Activated naive CD8-positive, alpha-beta T cell treated with anti-CD3 and anti-CD28 coated beads for 36 hours (primary cell): ENCODE results near the gene CHAD. TPM values are rescaled to one million over a fixed set of nuclear protein-coding genes. Genes with fewer than 3 reads are reported as not detected.

ENCODE experiments used
- DNase-seq: peaks from one replicate; pipeline ENCODE4 v3.0.0; 2021
- H3K27ac Mint-ChIP-seq: one replicate; pipeline ENCODE4 v1.8.0; 2022; ENCODE audit warnings: mild to moderate bottlenecking, moderate library complexity, mixed read lengths
- H3K27me3 Mint-ChIP-seq: one replicate; pipeline ENCODE4 v1.8.0; 2022; ENCODE audit warnings: mild to moderate bottlenecking, mixed read lengths
- H3K36me3 Mint-ChIP-seq: one replicate; pipeline ENCODE4 v1.8.0; 2021; ENCODE audit warnings: mild to moderate bottlenecking, mixed read lengths
- H3K4me1 Mint-ChIP-seq: one replicate; pipeline ENCODE4 v1.8.0; 2021; ENCODE audit warnings: mixed read lengths
- H3K4me3 Mint-ChIP-seq: one replicate; pipeline ENCODE4 v1.8.0; 2022; ENCODE audit warnings: mild to moderate bottlenecking, moderate library complexity, mixed read lengths
- H3K9me3 Mint-ChIP-seq: one replicate; pipeline ENCODE4 v1.8.0; 2022; ENCODE audit warnings: mixed read lengths
- total RNA-seq, 2 experiments: library from RNA; stranded (reverse); gene quantifications; one replicate each; pipeline ENCODE4 v1.2.3, GENCODE V29; 2021

The CHAD gene
- total RNA-seq, 2 experiments from 2014 or later = not detected

DNA sequence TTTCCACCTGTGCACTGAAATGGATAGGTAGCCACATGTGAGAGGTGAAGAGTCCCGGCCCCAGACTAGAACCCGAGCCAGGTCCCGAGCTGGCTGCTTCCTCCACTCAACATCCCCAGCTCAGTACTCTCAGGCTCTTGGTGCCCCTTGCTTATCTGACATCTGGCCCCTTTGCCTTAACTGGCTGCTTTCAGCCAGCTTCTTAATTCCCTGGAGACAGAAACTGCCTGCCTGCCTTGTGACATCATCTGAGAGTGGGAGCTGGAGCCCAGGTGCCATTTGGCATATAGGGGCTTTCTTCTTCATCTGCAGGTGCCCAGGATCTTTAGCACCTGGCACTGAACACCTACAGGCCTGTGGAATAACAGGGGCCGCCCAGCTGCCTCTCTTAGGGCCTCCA, 8.9 kb downstream of the CHAD start:
- Mint-ChIP-seq H3K27ac (no peak overlapping the region), H3K4me3 (no peak overlapping the region), H3K27me3 (no peaks in the 10 kb centered on the region), H3K9me3 (no peaks in the 10 kb centered on the region), H3K4me1 (no peaks in the 10 kb centered on the region), H3K36me3 (no peaks in the 10 kb centered on the region)
- no peak for DNase-seq

DNA sequence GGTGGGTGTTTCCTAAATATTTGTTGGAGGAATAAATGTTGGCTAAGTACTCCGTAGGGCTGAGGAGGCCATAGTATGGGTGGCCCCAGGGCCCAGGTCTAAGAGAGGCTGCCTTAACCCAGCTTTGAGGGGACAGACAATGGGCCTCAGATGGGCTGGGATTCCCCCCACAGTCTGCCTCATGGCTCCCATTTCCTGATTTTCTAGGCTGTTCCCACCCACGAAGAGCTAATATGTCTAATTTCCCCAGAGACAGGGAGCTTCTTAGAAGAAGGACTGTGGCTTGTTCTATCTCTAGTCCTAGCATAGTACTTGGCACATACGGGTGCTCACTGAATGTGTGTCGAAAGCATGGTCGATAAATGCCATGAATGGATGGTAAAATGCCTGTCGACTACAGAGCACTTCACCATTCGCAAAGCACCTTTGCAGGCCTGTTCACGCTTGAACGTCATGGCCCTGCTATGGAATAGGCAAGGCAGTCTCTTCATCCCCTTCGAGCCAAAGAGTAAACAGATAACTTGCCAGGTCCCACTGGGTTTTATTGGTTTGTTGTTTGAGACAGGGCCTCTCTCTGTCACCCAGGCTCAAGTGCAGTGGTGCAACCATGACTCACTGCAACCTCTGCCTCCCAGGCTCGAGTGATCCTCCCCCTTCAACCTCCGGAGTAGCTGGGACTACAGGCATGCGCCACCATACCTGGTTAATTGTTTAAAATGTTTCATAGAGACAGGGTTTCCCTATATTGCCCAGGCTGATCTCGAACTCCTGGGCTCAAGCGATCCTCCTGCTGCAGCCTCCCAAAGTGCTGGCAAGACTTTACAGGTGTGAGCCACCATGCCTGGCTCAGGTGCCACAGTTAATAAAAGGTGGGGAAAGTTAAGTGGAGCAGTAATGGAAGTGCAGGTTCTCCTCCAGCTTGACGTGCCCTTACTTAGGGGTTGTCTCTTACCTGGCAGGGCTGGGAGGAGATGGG, 9.7 kb downstream of the CHAD start:
- no peak for DNase-seq
- no peaks in the 10 kb centered on the region for H3K9me3 Mint-ChIP-seq
- H3K4me3 Mint-ChIP-seq = no peak overlapping the region
- H3K27me3 Mint-ChIP-seq = no peaks in the 10 kb centered on the region
- no peaks in the 10 kb centered on the region for H3K36me3 Mint-ChIP-seq
- no peaks in the 10 kb centered on the region for H3K4me1 Mint-ChIP-seq
- H3K27ac Mint-ChIP-seq = no peak overlapping the region

DNA sequence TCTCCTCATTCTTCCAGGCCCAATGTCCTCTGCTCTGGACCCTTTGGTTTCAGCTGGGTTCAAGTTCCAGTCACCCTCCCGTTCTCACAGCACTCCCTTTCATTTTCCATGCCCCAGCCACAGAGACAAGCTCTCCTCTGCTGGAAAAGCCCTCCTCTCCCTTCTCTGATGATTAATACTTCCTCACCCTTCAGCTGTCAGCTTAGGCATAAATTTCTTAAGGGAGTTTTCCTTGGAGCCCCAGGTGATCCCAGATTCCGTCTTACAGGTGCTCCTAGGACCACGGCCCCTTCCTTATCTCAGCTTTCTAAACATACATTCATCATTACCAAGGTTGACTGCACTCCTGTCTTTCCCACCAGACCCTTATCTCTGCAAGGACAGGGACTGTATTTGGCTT, 10.4 kb downstream of the CHAD start:
- Mint-ChIP-seq H3K9me3 (no peaks in the 10 kb centered on the region), H3K4me3 (no peak overlapping the region), H3K36me3 (no peaks in the 10 kb centered on the region), H3K4me1 (no peaks in the 10 kb centered on the region), H3K27me3 (no peaks in the 10 kb centered on the region), H3K27ac (no peak overlapping the region)
- DNase-seq = no peak

DNA sequence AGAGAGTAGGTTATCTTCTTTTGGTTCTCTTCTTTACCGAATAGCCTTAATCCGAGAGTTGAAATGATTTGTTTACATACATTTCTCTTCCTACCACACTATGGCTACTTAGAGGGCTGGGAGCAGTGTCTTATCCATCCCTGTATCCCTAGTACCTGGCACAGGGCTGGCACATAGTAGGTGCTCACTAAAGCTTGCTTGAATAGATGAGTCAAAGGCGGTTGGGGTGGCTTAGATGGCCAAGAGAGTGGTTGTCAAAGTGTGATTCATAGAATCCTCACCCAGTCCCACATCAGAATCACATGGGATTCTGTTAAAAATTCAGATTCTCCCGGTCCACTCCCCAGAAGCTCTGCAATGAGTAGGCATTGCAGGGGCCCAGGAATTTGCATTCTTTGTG, 11.1 kb downstream of the CHAD start:
- DNase-seq = no peak
- H3K27me3 Mint-ChIP-seq = no peaks in the 10 kb centered on the region
- H3K4me1 Mint-ChIP-seq = no peaks in the 10 kb centered on the region
- H3K27ac Mint-ChIP-seq = no peak overlapping the region
- no peaks in the 10 kb centered on the region for H3K9me3 Mint-ChIP-seq
- H3K36me3 Mint-ChIP-seq = no peaks in the 10 kb centered on the region
- no peak overlapping the region for H3K4me3 Mint-ChIP-seq

DNA sequence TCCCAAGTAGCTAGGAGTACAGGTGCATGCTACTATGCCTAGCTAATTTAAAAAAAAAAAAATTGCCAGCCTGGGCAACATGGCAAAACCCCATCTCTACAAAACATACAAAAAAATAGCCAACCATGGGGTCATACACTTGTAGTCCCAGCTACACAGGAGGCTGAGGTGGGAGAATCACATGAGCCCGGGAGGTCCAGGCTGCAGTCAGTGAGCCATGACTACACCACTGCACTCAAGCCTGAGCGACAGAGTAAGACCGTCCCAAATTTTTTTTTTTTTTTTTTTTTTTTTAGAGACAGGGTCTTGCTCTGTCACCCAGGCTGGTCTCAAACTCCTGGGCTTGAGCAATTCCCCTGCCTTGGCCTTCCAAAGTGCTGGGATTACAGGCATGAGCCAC, 14.8 kb downstream of the CHAD start:
- Mint-ChIP-seq H3K4me3 (no peak overlapping the region), H3K36me3 (no peaks in the 10 kb centered on the region), H3K27ac (no peak overlapping the region), H3K9me3 (no peaks in the 10 kb centered on the region), H3K27me3 (no peaks in the 10 kb centered on the region), H3K4me1 (no peaks in the 10 kb centered on the region)
- DNase-seq = no peak

DNA sequence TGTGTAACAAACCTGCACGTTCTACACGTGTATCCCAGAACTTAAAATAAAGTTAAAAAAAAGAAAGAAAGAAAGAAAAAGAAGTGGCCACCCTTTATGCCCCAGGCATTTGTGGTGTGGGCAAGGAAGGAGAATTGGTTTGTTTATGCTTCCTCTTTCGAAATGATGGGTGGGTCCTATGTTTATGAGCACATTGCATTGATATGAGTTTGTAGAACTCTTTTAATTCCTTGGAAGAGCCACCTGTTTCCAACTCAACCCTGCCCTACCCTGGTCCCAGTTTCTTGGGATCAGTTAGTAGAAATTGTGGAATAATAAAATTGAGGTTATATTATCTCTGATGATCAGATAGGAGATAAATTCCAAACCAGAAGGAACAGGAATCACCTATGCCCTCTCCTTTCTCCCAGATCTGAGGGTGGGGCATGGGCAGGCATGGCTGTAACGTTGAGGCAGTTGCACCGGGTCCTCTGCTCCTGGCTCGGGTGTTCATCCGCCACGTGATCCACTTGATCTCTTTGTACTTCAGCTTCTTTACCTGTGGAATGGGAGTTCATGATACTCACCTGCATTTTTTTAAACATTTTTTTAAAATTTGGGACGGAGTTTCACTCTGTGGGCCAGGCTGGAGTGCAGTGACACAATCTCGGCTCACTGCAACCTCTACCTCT, 15.9 kb downstream of the CHAD start:
- Mint-ChIP-seq H3K27me3 (no peaks in the 10 kb centered on the region), H3K4me1 (no peaks in the 10 kb centered on the region), H3K9me3 (no peaks in the 10 kb centered on the region), H3K36me3 (no peaks in the 10 kb centered on the region), H3K4me3 (no peak overlapping the region), H3K27ac (no peak overlapping the region)
- no peak for DNase-seq

DNA sequence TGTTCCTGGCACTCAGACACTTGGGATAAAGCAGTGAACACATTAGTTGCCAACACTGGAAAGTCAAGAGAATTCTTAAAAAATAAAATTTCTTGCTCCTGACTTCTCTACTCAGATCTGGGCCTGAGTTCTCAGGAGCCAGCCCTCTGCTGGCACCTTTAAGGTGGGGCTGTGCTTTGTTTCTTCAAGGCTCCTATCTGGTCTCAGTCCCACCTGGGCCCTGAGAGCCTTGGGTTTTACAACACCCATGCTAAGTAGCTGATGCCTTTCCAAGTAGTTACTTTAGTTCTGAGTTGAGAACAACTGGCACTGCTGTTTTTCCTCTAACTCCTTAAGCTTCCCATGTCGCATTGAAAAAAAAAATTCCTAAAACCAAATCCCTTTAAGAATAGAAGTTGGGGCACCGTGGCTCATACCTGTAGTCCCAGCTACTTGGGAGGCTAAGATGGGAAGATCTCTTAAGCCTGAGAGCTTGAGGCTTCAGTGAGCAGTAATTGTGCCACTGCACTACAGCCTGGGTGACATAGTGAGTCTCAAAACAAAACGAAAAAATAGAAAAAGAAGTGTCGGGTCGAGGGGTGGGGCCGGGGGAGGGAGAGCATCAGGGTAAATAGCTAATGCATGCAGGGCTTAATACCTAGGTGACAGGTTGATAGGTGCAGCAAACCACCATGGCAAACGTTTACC, 16.6 kb downstream of the CHAD start:
- Mint-ChIP-seq H3K4me1 (no peaks in the 10 kb centered on the region), H3K36me3 (no peaks in the 10 kb centered on the region), H3K27me3 (no peaks in the 10 kb centered on the region), H3K4me3 (no peak overlapping the region), H3K27ac (no peak overlapping the region), H3K9me3 (no peaks in the 10 kb centered on the region)
- DNase-seq = no peak

DNA sequence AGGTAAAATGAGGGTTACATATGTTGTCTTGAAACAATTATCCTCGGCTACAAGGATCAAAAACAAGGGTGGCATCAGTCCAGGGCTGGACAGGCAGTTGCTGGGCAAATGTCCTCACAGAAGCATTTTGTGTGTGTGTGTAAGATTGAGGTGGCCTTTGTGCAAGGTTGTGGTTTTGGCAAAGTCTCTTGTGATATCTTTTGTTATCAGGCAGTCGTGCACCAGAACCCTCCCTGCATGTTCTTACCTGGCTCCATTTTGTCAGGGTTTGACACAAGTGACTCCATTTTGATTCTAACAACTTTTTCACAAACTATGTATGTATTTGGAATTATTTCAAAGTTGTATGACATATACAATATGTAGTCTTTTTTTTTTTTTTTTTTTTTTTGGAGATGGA, 20.0 kb downstream of the CHAD start:
- Mint-ChIP-seq H3K9me3 (no peaks in the 10 kb centered on the region), H3K4me1 (no peaks in the 10 kb centered on the region), H3K4me3 (no peak overlapping the region), H3K27ac (no peak overlapping the region), H3K36me3 (no peaks in the 10 kb centered on the region), H3K27me3 (no peaks in the 10 kb centered on the region)
- DNase-seq = no peak

DNA sequence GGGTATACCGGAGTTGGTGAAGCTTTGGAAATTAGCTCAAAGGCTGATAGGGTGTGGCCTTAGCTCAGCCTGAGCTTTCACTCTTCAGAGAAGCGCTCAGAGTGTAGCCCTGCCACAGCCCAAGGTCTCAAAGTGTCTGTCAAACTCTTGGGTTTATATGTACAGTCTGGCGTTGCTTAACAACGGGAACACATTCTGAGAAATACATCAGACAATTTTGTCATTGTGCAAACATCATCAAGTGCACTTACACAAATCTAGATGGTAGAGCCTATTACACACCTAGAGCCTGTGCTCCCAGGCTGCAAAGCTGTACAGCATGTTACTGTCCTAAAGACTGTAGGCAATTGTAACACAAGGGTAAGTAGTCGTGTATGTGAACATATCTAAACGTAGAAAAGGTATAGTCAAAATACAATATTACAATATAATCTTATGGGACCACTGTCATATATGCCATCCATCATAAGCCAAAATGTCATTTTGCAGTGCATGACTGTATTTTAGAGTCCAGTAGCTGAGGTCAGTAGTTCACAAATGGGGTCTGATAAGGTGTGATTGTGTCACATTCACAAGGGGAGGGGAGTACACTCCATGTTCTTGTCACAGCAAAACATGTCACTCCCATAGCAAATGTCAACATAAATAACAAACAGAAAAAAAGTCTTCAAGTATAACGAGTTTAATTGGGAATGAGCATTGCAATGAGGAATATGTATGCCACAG, 20.6 kb downstream of the CHAD start:
- no peaks in the 10 kb centered on the region for H3K4me1 Mint-ChIP-seq
- H3K4me3 Mint-ChIP-seq = no peak overlapping the region
- no peaks in the 10 kb centered on the region for H3K9me3 Mint-ChIP-seq
- H3K27me3 Mint-ChIP-seq = no peaks in the 10 kb centered on the region
- H3K27ac Mint-ChIP-seq = no peak overlapping the region
- no peaks in the 10 kb centered on the region for H3K36me3 Mint-ChIP-seq
- no peak for DNase-seq

DNA sequence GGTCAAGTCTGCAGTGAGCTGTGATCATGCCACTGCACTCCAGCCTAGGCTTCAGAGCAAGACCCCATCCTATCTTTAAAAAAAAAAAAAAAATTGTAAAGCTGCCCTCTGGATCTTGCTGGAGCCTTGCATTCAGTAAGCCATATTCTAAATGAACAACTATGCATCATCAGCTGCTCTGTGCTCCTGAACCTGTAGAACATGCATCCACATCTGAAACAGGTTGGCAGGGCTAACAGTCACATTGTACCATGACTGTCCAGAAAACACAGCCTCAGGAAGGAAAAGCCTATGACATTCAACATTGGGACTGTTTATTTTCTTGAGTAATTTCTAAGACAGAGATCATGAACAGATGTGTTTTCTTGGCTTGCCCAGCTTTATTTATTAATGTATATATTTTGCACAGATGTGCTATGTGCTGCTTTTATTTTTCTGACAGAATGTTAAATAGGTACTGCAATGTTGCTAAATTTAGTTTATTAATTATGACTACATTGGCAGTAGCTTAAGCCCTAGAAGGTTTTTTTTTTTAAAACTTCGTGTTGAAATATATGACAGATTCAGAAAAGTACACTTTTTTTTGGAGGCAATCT, 22.9 kb downstream of the CHAD start:
- no peak for DNase-seq
- H3K9me3 Mint-ChIP-seq = no peaks in the 10 kb centered on the region
- H3K36me3 Mint-ChIP-seq = no peaks in the 10 kb centered on the region
- no peak overlapping the region for H3K4me3 Mint-ChIP-seq
- no peaks in the 10 kb centered on the region for H3K27me3 Mint-ChIP-seq
- no peak overlapping the region for H3K27ac Mint-ChIP-seq
- H3K4me1 Mint-ChIP-seq = no peaks in the 10 kb centered on the region

DNA sequence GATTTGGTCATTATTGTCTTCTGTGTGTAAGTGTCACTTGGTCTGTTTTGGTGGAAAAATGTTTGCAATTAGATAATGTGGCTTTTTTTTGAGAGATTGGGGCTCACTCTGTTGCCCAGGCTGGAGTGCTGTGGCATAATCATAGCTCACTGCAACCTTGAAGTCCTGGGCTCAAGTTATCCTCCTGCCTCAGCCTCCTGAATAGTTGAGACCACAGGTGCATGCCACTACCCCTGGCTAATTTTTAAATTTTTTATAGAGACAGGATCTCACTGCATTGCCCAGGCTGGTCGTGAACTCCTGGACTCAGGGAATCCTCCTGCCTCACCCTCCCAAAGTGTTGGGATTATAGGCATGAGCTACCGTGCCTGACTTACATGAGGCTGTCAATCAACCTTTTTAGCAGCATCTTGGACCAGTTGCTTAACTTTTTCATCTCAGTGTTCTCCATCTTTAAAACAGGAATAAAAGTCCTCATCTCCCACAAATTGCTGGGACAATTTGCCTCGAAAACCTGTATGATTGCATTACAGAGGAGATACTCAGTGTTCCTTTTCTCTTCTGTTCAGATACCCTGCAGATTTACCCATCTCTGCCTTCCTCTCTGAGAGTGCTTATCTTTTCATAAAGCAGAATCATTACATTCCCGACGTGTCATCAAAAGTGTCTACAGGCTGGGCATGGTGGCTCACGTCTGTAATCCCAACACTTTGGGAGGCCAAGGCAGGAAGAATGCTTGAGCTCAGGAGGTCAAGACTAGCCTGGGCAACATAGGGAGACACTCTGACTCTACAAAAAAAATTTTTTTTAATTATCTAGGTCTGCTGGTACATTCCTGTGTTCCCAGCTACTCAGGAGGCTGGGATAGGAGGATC, 23.6 kb downstream of the CHAD start:
- H3K36me3 Mint-ChIP-seq = no peaks in the 10 kb centered on the region
- H3K27ac Mint-ChIP-seq = no peak overlapping the region
- no peaks in the 10 kb centered on the region for H3K4me1 Mint-ChIP-seq

DNA sequence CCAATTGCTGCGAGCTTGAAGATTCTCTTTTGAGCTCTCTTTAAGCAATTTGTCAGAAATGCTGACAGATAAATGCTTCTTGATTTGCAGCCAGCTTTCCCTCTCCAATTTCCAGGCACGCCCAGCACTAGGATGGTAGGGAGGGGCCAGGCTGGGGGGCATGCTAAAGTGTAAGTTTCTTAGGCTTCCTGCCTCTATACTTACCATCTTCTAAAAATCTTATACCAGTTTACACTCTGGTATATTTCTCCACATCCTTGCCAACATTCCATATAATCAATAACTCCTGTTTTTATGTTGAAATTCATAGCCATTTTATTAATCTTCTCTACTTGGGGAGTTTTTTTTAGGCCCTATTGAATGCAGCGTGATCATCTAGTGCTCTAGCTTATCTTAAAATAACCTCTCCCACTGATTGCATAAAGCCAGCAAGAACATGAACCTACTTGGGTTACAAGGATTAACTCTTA, 25.1 kb downstream of the CHAD start:
- Mint-ChIP-seq H3K27me3 (no peaks in the 10 kb centered on the region), H3K27ac (no peak overlapping the region), H3K36me3 (no peaks in the 10 kb centered on the region), H3K4me3 (no peak overlapping the region), H3K9me3 (no peaks in the 10 kb centered on the region), H3K4me1 (no peaks in the 10 kb centered on the region)
- no peak for DNase-seq

More for the DNA sequence above, 23.6 kb downstream of the CHAD start:
- H3K4me3 Mint-ChIP-seq = no peak overlapping the region
- no peaks in the 10 kb centered on the region for H3K9me3 Mint-ChIP-seq
- no peak for DNase-seq
- no peaks in the 10 kb centered on the region for H3K27me3 Mint-ChIP-seq

DNA sequence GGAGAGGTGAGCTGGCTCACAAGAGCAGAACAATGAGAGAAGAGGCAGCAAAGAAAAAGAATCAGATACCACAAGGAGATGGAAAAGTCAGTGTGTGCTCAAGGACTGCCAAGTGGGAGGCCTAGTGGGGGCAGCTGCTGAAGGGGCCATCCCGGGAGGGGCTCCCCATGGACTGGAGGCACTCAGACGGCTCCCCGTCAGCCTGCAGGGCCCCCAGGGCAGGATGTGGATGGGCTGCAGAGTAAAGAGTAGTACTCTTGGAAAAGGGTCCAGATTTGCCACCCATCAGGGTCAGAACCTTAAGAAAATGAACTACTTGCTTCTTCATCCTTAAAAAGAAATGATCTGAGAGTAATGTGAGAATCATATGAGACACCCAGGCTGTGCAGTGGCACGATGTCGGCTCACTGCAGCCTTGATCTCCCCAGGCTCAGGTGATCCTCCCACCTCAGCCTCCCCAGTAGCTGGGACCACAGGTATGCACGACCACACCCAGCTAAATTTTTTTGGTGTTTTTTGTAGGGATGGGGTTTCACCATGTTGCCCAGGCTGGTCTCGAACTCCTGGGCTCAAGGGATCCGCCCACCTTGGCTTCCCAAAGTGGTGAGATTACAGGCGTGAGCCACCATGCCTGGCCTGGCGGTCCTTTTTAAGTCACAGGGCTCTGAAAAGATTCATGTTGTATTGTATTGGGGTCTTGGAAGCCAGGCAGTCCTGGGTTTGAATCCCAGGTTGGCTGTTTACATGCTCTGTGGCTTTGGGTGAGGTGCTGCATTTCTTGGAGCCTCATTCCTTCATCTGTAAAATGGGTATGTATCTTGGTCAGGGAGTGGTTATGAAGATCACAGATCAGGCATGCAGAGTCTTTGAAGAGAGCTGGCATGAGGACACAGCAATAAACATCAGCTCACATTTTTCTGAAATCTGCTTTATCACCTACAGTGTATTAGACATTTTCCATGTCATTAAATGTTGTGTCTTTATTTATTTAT, 27.5 kb downstream of the CHAD start:
- Mint-ChIP-seq H3K36me3 (peaks cover 3% of the 10 kb centered on the region), H3K27ac (no peak overlapping the region), H3K4me3 (no peak overlapping the region), H3K4me1 (no peaks in the 10 kb centered on the region), H3K9me3 (no peaks in the 10 kb centered on the region), H3K27me3 (no peaks in the 10 kb centered on the region)
- DNase-seq = no peak
